Measurements from ENCODE around the gene TMEM63C. TPM values are rescaled to one million over a fixed set of nuclear protein-coding genes. Genes with fewer than 3 reads are reported as not detected.

The TMEM63C gene
- total RNA-seq, 2 donors from 2014 or later, result under 0.01 TPM; not detected in 1

DNA sequence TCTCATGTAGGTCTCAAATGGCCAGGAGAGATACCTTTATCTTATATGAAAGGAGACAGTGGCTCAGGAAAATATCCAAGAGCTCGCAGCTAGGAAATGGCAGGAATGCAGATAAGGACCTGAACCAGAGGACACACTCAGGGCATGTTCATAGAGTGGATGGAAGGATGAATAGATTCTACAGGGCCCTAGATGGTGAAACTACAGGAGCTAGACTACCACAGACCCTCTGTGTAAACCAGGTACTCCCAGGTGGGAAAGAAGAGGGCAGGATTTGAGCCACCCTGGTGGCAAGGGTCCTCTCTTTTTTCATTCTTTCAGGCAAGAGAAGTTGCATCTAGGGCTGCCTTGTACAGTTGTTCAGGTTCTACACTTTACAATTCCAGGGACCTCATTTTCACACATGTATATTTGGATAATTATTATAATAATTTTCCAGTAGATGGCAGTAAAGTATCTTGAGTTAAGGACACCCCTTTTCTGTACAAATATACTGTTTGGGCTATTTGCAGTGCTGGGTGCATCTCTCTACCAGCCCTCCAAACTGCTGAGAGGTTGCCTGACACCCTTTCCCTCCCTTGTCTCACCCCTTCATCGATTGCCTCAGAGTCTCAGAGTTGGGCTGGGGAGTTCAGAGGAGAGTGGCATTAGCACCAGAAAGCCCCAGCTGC is 29.5 kb upstream of the TMEM63C start:
- DNase-seq (ENCODE audit: low spot score) (no peak), ATAC-seq (ENCODE audit: insufficient number of reproducible peaks, low FRiP score, low read depth) (no peak)
- H3K27me3 ChIP-seq (replicated peaks; ENCODE audit: insufficient read depth), result no peaks in the 10 kb centered on the region
- H3K4me3 ChIP-seq, result no peak overlapping the region
- TF ChIP-seq, protein P1, sequence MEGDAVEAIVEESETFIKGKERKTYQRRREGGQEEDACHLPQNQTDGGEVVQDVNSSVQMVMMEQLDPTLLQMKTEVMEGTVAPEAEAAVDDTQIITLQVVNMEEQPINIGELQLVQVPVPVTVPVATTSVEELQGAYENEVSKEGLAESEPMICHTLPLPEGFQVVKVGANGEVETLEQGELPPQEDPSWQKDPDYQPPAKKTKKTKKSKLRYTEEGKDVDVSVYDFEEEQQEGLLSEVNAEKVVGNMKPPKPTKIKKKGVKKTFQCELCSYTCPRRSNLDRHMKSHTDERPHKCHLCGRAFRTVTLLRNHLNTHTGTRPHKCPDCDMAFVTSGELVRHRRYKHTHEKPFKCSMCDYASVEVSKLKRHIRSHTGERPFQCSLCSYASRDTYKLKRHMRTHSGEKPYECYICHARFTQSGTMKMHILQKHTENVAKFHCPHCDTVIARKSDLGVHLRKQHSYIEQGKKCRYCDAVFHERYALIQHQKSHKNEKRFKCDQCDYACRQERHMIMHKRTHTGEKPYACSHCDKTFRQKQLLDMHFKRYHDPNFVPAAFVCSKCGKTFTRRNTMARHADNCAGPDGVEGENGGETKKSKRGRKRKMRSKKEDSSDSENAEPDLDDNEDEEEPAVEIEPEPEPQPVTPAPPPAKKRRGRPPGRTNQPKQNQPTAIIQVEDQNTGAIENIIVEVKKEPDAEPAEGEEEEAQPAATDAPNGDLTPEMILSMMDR (IDR thresholded peaks at IDR 0.05), result no peak
- H3K4me1 ChIP-seq (ENCODE audit: control insufficient read depth in 1 of 2, low read depth in 2 of 2), result peaks cover 0 to 14% of the 10 kb centered on the region in 2 donors
- H3K36me3 ChIP-seq, result no peaks in the 10 kb centered on the region
- H3K27ac ChIP-seq, result no peak overlapping the region
- H3K9me3 ChIP-seq, result no peaks in the 10 kb centered on the region

DNA sequence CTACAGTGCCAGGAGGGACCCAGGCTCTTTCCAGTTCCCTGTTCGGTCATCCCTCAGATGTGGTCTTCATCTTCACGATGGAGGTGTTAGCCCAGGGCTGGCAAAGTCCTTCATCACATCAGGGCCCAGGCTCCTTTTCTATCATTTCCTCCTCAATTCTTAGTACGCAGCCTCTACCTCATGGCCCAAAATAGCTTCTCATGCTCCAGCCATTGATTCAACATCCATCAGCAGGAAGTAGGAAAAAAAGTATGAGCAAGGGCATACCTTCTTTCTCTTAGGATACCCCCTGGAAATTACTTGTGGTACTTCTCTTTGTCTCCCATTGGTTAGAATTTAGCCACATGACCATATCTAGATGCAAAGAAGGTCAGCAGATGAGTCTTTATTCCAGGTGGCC is 27.8 kb upstream of the TMEM63C start:
- H3K4me1 ChIP-seq (ENCODE audit: control insufficient read depth in 1 of 2, low read depth in 2 of 2), result peaks cover 5 to 26% of the 10 kb centered on the region in 2 donors
- DNase-seq (ENCODE audit: low spot score), result no peak
- TF ChIP-seq, protein P1 (IDR thresholded peaks at IDR 0.05), result no peak
- no peak for ATAC-seq (ENCODE audit: insufficient number of reproducible peaks, low FRiP score, low read depth)
- H3K27ac ChIP-seq, result no peak overlapping the region
- no peaks in the 10 kb centered on the region for H3K27me3 ChIP-seq (replicated peaks; ENCODE audit: insufficient read depth)
- H3K9me3 ChIP-seq, result no peaks in the 10 kb centered on the region
- H3K36me3 ChIP-seq, result no peaks in the 10 kb centered on the region
- no peak overlapping the region for H3K4me3 ChIP-seq

DNA sequence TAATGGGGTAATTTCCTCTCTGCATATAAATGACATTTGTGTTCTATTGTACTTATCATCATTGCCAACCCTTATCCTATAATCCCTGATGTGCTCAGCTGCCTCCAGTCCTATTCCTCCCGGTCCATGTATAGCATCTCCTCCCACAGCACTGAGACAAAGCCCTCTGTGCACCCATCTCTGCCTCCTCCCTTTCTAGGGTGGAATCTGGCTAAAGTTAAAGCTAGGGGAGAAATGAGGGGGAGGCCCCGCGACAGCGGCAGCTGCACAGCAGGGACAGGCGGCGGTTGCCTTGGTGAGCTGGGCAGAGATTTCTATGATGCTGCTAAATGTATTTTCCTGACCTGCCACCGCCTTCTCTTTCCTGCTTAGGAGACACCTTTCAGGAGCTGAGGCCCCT is 27.2 kb upstream of the TMEM63C start:
- Histone ChIP-seq H3K4me3 (no peak overlapping the region), H3K4me1 (ENCODE audit: control insufficient read depth in 1 of 2, low read depth in 2 of 2) (peaks cover 6 to 28% of the 10 kb centered on the region in 2 donors), H3K27ac (no peak overlapping the region), H3K36me3 (no peaks in the 10 kb centered on the region), H3K27me3 (replicated peaks; ENCODE audit: insufficient read depth) (no peaks in the 10 kb centered on the region), H3K9me3 (no peaks in the 10 kb centered on the region)
- DNase-seq (ENCODE audit: low spot score) (no peak), ATAC-seq (ENCODE audit: insufficient number of reproducible peaks, low FRiP score, low read depth) (no peak)
- TF ChIP-seq, protein P1 (IDR thresholded peaks at IDR 0.05), result no peak

DNA sequence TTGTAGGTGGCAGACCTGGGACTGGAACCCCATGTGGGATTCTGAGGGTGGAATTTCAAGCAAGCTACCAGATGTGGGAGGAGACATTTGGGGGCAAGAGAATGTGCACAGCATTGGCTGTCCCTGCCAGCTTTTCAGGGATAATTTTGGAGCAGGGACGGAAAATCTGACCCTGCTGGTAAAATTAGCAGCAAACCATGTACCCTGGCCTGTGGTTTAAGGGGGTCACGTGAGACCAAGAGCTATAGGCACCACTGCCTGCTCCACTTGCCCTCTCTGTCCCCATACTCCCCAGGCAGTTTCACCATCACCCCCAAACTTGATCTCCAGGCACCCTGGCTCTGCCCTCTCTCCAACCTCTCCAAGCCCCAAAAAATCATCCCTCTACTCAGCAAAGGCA is 26.5 kb upstream of the TMEM63C start:
- no peaks in the 10 kb centered on the region for H3K9me3 ChIP-seq
- no peak overlapping the region for H3K4me3 ChIP-seq
- H3K36me3 ChIP-seq, result no peaks in the 10 kb centered on the region
- no peak overlapping the region for H3K27ac ChIP-seq
- no peaks in the 10 kb centered on the region for H3K27me3 ChIP-seq (replicated peaks; ENCODE audit: insufficient read depth)
- ATAC-seq (ENCODE audit: insufficient number of reproducible peaks, low FRiP score, low read depth) (no peak), DNase-seq (ENCODE audit: low spot score) (no peak)
- peaks cover 6 to 28% of the 10 kb centered on the region in 2 donors for H3K4me1 ChIP-seq (ENCODE audit: control insufficient read depth in 1 of 2, low read depth in 2 of 2)
- TF ChIP-seq, protein P1 (IDR thresholded peaks at IDR 0.05), result no peak

DNA sequence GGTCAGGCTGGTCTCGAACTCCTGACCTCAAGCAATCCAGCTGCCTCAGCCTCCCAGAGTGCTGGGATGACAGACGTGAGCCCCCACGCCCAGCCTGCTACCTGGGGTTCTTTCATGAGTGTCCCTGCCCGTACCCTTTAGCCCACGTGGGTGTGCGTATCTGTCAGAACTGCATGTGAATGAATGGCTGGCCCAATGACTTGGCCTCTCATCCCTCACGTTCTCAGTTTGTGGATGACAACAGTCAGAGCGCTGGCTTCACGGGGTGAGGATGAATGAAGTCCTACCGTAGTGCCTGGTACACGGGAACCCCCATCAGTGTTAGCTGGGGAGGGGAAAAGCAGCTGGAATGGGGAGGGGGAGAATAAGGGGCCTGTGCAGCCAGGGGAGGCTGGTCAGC is 23.9 kb upstream of the TMEM63C start:
- TF ChIP-seq, protein P1 (IDR thresholded peaks at IDR 0.05), result no peak
- DNase-seq (ENCODE audit: low spot score), result no peak
- Histone ChIP-seq H3K4me3 (no peak overlapping the region), H3K9me3 (no peaks in the 10 kb centered on the region), H3K4me1 (ENCODE audit: control insufficient read depth in 1 of 2, low read depth in 2 of 2) (peaks cover 6 to 28% of the 10 kb centered on the region in 2 donors), H3K36me3 (no peaks in the 10 kb centered on the region), H3K27ac (no peak overlapping the region), H3K27me3 (replicated peaks; ENCODE audit: insufficient read depth) (no peaks in the 10 kb centered on the region)
- no peak for ATAC-seq (ENCODE audit: insufficient number of reproducible peaks, low FRiP score, low read depth)

All from thoracic aorta (tissue), 2 donors.